K562 (cell line): ENCODE data around the gene EFNA2. TPM values are rescaled to one million over a fixed set of nuclear protein-coding genes. Genes with fewer than 3 reads are reported as not detected.

Experiments used
- ATAC-seq: fragments of 200-7000 bp; cut with Tn5 transposase; 3 replicates; pipeline ENCODE4 v1.9.1; 2020; ENCODE audit warnings: moderate library complexity
- BruUV-seq: library from RNA; stranded (reverse); fragments of 400-500 nt; replicated peaks from 2 replicates; lab custom pipeline; 2021; lab: Mats Ljungman, UMichigan
- CTCF ChIA-PET: fragments of 300-600 bp; formaldehyde crosslinking; extraction: SDS; loops from one replicate; lab custom pipeline; 2021; ENCODE audit warnings: low intra/inter-chr PET ratio; lab: Yijun Ruan, JAX
- POLR2A ChIA-PET: fragments of 300-600, 350-650 bp; sonication (Branson Sonifier 250); formaldehyde crosslinking; extraction: SDS; loops from one replicate; lab custom pipeline; 2021; ENCODE audit warnings: antibody characterized with exemption, inconsistent platforms; lab: Yijun Ruan, JAX
- DNase-seq, 4 experiments: peaks; one replicate each; pipeline versions ENCODE4 v3.0.0 to v3.0.0-alpha.2; 2011 to 2018; ENCODE audit warnings: low spot score in 3 of 4, mixed read lengths in 3 of 4; ENCODE audit errors: extremely low read depth in 1 of 4
- FAIRE-seq: peaks from 2 replicates; lab custom pipeline; 2011; peaks lifted over from hg19 to GRCh38; lab: Jason Lieb, UNC
- H2AFZ ChIP-seq: 2 replicates; pipeline ENCODE4 v1.6.0; 2011; ENCODE audit warnings: low read depth, low read length, control low read depth, inconsistent platforms
- H3K27ac ChIP-seq: fragments of 200-600 bp; 3 replicates; pipeline ENCODE4 v1.8.0; 2011; ENCODE audit warnings: low read depth, mild to moderate bottlenecking, control low read depth, inconsistent platforms, low read length, moderate library complexity, mixed read lengths; ENCODE audit errors: extremely low read depth
- H3K27me3 ChIP-seq, 2 experiments: fragments of 300-600 bp in 1 of 2; 2 replicates in 1 of 2; 3 replicates in 1 of 2; pipeline versions ENCODE4 v1.6.0 to v1.8.0; 2011; ENCODE audit warnings: inconsistent platforms in 2 of 2, low read length in 2 of 2, mild to moderate bottlenecking in 1 of 2, mixed read lengths in 1 of 2, moderate library complexity in 1 of 2; ENCODE audit not compliant: control insufficient read depth in 2 of 2, insufficient read depth in 2 of 2
- H3K36me3 ChIP-seq: fragments of 300-600 bp; 3 replicates; pipeline ENCODE4 v1.8.0; 2011; ENCODE audit warnings: mild to moderate bottlenecking, low read length, inconsistent platforms; ENCODE audit not compliant: control insufficient read depth, insufficient read depth
- H3K4me1 ChIP-seq, 2 experiments: fragments of 200-600 bp in 1 of 2; replicated peaks in 1 of 2; 2 replicates in 1 of 2; 3 replicates in 1 of 2; pipeline versions ENCODE4 v1.5.1 to v1.8.0; 2011; ENCODE audit warnings: inconsistent platforms in 2 of 2, low read length in 2 of 2, mild to moderate bottlenecking in 1 of 2, mixed read lengths in 1 of 2, moderate library complexity in 1 of 2; ENCODE audit not compliant: control insufficient read depth in 2 of 2, insufficient read depth in 2 of 2
- H3K4me2 ChIP-seq: 2 replicates; pipeline ENCODE4 v1.6.1; 2011; ENCODE audit warnings: low read length, control low read depth, inconsistent platforms, mixed read lengths; ENCODE audit not compliant: insufficient read depth
- H3K4me3 ChIP-seq: fragments of 200-600 bp; sonication (generic), shearing (Covaris generic); 2 replicates; pipeline ENCODE4 v1.5.1; 2016; ENCODE audit warnings: control low read depth, inconsistent platforms
- H3K79me2 ChIP-seq: fragments of 200-600 bp; 3 replicates; pipeline ENCODE4 v1.8.0; 2011; ENCODE audit warnings: low read length, inconsistent platforms; ENCODE audit not compliant: control insufficient read depth, insufficient read depth
- H3K9ac ChIP-seq, 2 experiments: 2 replicates each; pipeline versions ENCODE4 v1.6.0 to v1.6.1; 2011; ENCODE audit warnings: low read depth in 2 of 2, low read length in 2 of 2, control low read depth in 1 of 2, inconsistent platforms in 1 of 2, mild to moderate bottlenecking in 1 of 2, mixed read lengths in 1 of 2; ENCODE audit not compliant: insufficient read depth in 1 of 2
- H3K9me1 ChIP-seq: one replicate; pipeline ENCODE4 v1.6.0; 2011; ENCODE audit warnings: inconsistent platforms, mild to moderate bottlenecking, low read length, moderate library complexity; ENCODE audit not compliant: control insufficient read depth, insufficient read depth
- H3K9me3 ChIP-seq: replicated peaks from 2 replicates; pipeline ENCODE4 v1.5.1; 2011; ENCODE audit warnings: low read depth, low read length, inconsistent platforms; ENCODE audit not compliant: control insufficient read depth, insufficient read depth
- H4K20me1 ChIP-seq: replicated peaks from 2 replicates; pipeline ENCODE4 v1.6.1; 2011; ENCODE audit warnings: low read length, inconsistent platforms, mixed read lengths; ENCODE audit not compliant: control insufficient read depth, insufficient read depth
- ARID1B ChIP-seq: fragments of 450-650 bp; IDR thresholded peaks from 2 replicates; pipeline ENCODE4 v1.6.1; 2016; ENCODE audit warnings: antibody characterized with exemption, mild to moderate bottlenecking, inconsistent platforms
- E2F1 ChIP-seq: sonication (generic); formaldehyde crosslinking; IDR thresholded peaks from 2 replicates; pipeline ENCODE4 v1.8.1; 2023; ENCODE audit warnings: mild to moderate bottlenecking, missing genetic modification reagents, moderate library complexity
- NFATC3 ChIP-seq: fragments of 450-650 bp; IDR thresholded peaks from 2 replicates; pipeline ENCODE4 v1.6.1; 2017; ENCODE audit warnings: mild to moderate bottlenecking
- PBX2 ChIP-seq, 2 experiments: IDR thresholded peaks in 1 of 2; conservative IDR thresholded peaks in 1 of 2; 2 replicates each; pipeline ENCODE4 v1.6.1; 2016; ENCODE audit warnings: low read depth in 2 of 2, mild to moderate bottlenecking in 1 of 2, missing compliant biosample characterization in 1 of 2, missing genetic modification characterization in 1 of 2, moderate library complexity in 1 of 2
- SUPT5H ChIP-seq: fragments of 450-650 bp; IDR thresholded peaks from 2 replicates; pipeline ENCODE4 v1.6.1; 2016
- WGBS: fragments of 100-300 bp; shearing (Covaris generic); methylation state at CpG from one replicate; pipeline ENCODE4 v1.1.6; 2016; ENCODE audit warnings: low coverage, mixed read lengths; ENCODE audit not compliant: insufficient coverage; ENCODE audit errors: missing lambda C conversion rate; 5-methylcytosine and 5-hydroxymethylcytosine counted together
- in situ Hi-C: fragments of 300-500 bp; cut with MboI; formaldehyde crosslinking; loops from 4 replicates; pipeline ENCODE4 v1.15.0; 2018; ENCODE audit warnings: inconsistent platforms, mixed read lengths
- intact Hi-C: fragments of 100-400 bp; cut with micrococcal nuclease; formaldehyde crosslinking; loops from 2 replicates; pipeline ENCODE4 v1.14.2; 2022
- polyA plus RNA-seq, 8 experiments: library from polyadenylated mRNA; depleted of rRNA in 4 of 8; stranded (reverse) in 5 of 8; unstranded in 3 of 8; fragments of >200 nt; fragmentation: Nextera tagmentation in 2 of 8; fragmentation: Illumina TruSeq in 1 of 8; extraction: Ambion mirVana in 2 of 8; extraction: Trizol in 1 of 8; gene quantifications; 2 replicates each; pipeline versions ENCODE4 v1.2.1 to v1.2.3, GENCODE V29; 2011 to 2014; ENCODE audit warnings: inconsistent platforms in 1 of 8, missing spikeins in 1 of 8
- total RNA-seq, 7 experiments: library from RNA; depleted of rRNA in 6 of 7; stranded (reverse); fragments of >200 nt in 6 of 7; fragmentation: Illumina TruSeq in 2 of 7; extraction: Trizol in 2 of 7; gene quantifications; 2 replicates each; pipeline versions ENCODE4 v1.2.1 to v1.2.3, GENCODE V29; 2011 to 2021; ENCODE audit warnings: low replicate concordance in 1 of 7

EFNA2 gene
- total and polyA plus RNA-seq, 9 of the 15 experiments (the other 6 are each of a cell fraction or from before 2014, with no cell fraction given), result 0.11 to 0.44 (median 0.15) TPM; not detected in 6

- FAIRE-seq, result no peak
- H3K4me1 ChIP-seq, result peaks cover 0 to 96% of the 10 kb centered on the region in 2 experiments; a peak in 2 of 5 replicates
- H3K27me3 ChIP-seq, result peaks cover 35 to 84% of the 10 kb centered on the region in 2 experiments; a peak in 4 of 5 replicates
- DNase-seq, result no peak
- no peaks in the 10 kb centered on the region for H3K79me2 ChIP-seq
- no peaks in the 10 kb centered on the region for H3K9me1 ChIP-seq
- H3K27ac ChIP-seq, result no peak overlapping the region
- no peaks in the 10 kb centered on the region for H3K36me3 ChIP-seq
- intact Hi-C loops (no loop called here), in situ Hi-C loops (no loop called here)
- POLR2A ChIA-PET, result interaction anchor here (1.1 kb wide), 1 partner anchor 21 kb away, joined by 4 read pairs; the partner anchor contains the start of gene CIRBP
- no TSS peak for BruUV-seq
- no peak overlapping the region for H2AFZ ChIP-seq
- no peak overlapping the region for H3K9ac ChIP-seq
- no peak overlapping the region for H3K4me3 ChIP-seq
- no peak overlapping the region for H3K4me2 ChIP-seq
- no peak for ATAC-seq
- TF ChIP-seq PBX2 (CRISPR knock-in tag; IDR thresholded peaks at IDR 0.05; ENCODE audit: low read depth), result no peak
- no peak for TF ChIP-seq PBX2 (tag; conservative IDR thresholded peaks at IDR 0.05; ENCODE audit: low read depth)
- TF ChIP-seq E2F1 (CRISPR knock-in tag), result no peak
- no peak for TF ChIP-seq NFATC3
- TF ChIP-seq ARID1B, result no peak
- no peak for TF ChIP-seq SUPT5H
- TF ChIP-seq, all 486 proteins: peak for 0
- Histone ChIP-seq H4K20me1 (peaks cover 5% of the 10 kb centered on the region; the same call in 1 of the 2 replicates), H3K9me3 (no peaks in the 10 kb centered on the region)
- 36% methylated on average over 17 of the region's 24 CpGs for WGBS
- CTCF ChIA-PET, result no interaction called here
These were observed 4.6 kb downstream of the EFNA2 start for GRCh38 chr19:1290196-1290702.
